Activated T-cell treated with anti-CD3 and anti-CD28 coated beads for 48 hours (primary cell): ENCODE measurements around the gene SPOCK2.
"Not testable (repeated sequence)": the region's sequence is repeated elsewhere in the genome, so short reads cannot be mapped to it uniquely, and the experiment has no call there.

Source experiments
- DNase-seq: peaks from one replicate; pipeline ENCODE4 v3.0.0-alpha.2; 2020; ENCODE audit warnings: low read depth

Gene SPOCK2

GRCh38 chr10:72053690-72054089 lies 34.7 kb downstream of the SPOCK2 start:
- DNase-seq = no peak

- DNase-seq = no peak
These were observed 37.5 kb downstream of the SPOCK2 start for GRCh38 chr10:72050873-72051272.

DNA sequence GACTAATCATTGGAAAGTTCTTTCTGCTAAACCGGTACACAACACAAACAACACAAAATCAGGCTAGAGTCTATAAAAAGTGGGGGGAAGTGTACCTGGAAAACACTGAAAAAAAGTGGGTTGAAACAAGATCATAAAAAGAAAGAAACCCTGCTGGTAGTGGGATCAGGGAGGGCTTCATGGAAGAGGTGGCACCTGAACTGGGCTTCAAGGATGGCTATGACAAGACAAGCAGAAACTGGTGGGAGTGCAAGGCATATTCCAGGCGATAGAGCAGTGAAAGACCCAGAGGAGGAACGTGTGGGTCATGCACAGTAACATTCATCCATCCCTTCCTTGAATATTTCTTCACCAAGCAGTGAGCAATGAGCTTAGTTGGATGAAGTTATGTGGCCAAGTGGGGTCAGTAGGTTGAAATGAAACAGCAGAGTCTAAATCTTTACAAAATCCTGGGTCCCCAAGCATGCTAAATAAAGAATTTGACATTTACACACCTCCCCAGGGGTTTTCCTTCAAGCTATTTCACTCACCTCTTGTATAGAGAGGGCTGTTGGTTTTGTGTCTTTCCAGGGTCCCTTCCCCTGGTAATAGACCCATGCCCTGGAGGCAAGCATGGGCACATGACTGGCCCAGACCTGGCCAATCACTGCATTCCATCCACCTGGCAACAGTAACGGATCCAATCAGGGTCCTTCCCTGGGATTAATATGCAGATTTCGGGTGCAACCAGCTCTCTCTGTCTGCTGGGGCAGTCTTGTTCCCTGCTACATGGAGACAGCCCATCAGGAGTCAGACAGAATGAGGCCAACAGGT lies 38.2 kb downstream of the SPOCK2 start:
- no peak for DNase-seq

DNA sequence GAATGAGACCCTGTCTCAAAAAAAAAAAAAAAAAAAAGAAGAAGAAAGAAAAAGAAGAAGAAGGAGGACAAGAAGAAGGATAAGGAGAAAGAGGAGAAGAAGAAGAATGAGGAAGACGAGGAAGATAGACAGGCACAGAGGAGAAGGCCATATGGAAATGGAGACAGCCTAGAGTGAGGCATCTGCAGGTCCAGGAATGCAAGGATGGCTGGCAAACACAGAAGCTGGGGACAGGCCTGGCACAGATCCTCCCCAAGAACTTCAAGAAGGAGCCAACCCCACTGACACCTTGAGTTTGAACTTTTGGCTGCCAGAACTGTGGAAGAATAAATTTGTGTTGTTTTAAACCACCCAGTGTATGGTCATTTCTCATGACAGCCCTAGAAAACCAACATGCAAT lies 38.9 kb downstream of the SPOCK2 start:
- no peak for DNase-seq

DNA sequence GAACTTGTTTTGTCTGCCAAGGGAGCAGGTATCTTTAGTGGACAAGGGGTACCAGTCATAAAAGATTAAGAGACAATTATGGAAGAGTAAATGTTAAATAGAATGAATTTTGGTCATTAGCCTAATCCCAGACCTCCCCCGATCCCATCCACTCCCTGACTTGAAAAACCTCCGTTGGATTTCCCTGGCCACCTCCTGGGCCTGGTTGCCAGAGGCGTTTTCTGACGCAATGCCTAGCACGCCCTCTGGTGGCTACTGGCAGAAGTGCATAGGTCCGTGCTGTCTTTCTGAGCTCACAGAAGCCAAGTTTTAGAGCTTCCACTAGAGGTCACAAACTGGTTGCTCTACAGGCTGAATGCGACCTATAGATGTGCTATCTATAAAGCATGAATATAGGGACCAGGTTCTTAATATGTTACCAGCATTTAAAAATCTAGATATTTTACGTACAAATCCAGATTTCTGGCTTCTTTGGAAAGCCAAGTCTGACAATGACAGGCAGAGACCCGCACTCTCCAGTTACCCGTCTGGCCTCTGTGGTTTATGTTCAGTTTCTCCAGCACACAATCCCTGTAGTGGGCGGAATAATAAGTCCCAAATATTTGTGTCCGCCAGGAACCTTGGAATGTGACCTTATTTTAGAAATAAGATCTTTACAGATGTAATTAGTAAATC lies 39.8 kb downstream of the SPOCK2 start:
- peak; percentile 80 for DNase-seq

GRCh38 chr10:72045586-72045985 lies 42.8 kb downstream of the SPOCK2 start:
- no peak for DNase-seq

- DNase-seq = no peak
These were observed 43.8 kb downstream of the SPOCK2 start for GRCh38 chr10:72044417-72045041.

DNA sequence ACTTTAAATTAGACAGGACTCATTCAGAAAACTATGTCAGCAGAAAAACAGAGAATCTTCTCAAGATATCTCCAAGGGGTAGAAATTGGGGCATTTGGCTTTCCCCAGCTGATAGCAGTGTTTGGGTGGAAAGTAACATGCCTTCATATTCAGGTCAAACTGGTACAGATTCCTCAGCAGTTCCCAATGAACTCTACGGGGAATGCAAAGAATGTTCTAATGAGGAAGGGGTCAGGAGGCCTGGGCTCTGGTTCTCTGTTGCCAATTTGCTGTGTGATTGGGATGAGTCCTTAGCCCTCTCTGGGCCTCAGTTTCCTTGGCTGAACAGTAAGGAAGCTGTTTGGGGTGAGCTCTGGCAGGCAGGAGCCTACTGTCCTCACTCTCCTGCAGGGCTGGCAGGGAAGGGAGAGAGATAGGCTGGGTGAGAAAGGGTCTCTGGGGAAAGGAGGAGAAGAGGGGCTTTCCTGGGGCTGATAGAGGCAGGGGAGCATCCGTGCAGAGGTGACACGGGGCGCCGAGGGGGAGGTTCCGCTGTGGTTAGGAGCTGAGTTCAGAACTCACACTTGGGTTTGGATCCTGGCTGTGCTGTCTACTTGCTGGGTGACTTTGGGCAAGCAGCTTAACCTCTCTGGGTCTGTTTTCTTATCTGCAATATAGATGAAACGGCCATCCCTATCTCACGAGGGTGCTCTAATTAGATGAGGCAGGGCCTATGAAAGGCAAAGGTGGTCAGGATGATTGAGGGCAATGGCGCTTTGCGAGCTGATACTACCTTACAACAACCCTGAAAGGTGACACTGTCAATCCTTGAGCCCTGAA lies 45.1 kb downstream of the SPOCK2 start:
- DNase-seq = no peak

DNA sequence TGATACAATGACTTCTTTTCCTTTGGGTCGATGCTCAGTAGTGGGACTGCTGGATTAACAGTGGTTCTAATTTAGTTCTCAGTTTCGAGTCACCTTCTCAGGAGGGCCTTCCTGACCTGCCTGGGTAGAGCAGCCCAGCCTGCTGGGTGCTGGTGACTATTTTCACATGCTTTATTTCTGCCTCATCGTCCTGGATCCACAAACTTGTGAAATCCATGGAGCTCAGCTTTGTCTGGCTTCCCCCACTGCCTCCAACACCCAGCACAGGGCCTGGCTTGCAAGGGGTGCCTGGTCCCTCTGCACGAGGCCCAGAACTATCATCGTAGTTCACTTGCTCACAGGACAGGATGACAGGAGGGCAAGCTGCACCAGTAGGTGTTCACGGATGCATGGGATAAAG lies 46.9 kb downstream of the SPOCK2 start:
- no peak for DNase-seq

- DNase-seq = no peak
These were observed 49.0 kb downstream of the SPOCK2 start for GRCh38 chr10:72039377-72039776.

DNA sequence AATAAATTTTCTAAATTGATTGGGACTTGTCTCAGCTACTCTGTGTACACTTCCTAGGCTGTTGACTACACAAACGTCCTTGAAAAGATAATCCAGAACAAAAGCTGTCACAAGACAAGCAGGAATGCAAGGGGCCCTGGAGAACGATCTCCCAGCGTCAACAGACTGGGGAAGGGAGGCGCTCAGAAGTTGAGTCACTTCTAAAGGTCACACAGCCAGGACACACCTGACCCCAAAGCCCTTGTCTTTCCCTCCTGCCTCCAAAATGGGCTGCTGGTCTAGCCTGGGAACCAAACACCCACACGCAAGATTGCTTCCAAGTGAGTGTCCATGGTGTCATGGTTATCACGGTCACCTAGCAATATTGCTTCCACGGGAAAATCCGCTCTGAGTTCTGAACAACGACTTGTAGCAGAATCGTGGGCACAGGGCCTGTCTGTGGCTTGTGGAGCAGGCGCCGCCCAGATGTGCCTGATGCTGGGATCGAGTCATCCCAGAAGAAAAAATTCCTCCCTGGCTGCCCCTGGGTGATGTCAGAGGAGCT lies 49.8 kb downstream of the SPOCK2 start:
- no peak for DNase-seq

GRCh38 chr10:72037811-72038210 lies 50.5 kb downstream of the SPOCK2 start:
- DNase-seq = no peak

- DNase-seq = no peak
These were observed 51.1 kb downstream of the SPOCK2 start for GRCh38 chr10:72037266-72037665.

- no peak for DNase-seq
These were observed 53.0 kb downstream of the SPOCK2 start for GRCh38 chr10:72035252-72035887.

DNA sequence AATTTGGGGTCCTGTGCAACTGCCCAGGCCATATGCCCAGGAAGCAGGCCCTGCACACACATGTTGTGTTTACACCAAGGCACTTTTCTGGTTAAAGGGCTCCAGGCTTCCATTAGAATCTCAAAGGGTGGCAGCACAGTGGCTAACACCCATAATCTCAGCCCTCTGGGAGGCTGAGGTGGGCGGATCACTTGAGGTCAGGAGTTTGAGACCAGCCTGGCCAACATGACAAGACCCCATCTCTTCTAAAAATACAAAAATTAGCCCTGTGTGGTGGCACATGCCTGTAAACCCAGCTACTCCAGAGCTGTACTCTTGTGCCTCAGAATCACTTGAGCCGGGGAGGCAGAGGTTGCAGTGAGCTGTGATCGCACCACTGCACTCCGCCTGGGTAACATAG lies 53.6 kb downstream of the SPOCK2 start:
- DNase-seq = no peak

DNA sequence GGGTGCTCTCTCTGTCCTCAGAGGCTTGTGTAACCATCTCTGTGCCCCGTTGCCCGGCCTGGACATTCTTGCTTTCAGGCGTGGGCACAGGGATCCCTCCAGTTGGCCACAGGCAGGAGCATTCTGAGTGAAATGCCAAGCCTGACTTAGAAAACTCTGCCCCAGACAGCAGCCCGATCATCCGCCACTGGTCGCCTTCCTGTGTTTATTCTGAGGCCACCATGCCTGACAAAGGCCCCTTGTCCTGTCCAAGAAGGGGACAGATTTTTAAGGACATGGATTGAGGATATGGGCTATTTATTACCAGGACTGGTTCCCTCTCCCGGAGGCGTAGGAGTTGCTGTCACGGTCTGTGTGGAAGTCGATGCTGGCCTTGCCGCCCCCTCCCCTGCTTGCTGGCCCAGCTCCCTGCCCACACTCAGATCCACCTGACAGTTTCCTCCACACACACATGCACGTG lies 54.3 kb downstream of the SPOCK2 start:
- DNase-seq = no peak

DNA sequence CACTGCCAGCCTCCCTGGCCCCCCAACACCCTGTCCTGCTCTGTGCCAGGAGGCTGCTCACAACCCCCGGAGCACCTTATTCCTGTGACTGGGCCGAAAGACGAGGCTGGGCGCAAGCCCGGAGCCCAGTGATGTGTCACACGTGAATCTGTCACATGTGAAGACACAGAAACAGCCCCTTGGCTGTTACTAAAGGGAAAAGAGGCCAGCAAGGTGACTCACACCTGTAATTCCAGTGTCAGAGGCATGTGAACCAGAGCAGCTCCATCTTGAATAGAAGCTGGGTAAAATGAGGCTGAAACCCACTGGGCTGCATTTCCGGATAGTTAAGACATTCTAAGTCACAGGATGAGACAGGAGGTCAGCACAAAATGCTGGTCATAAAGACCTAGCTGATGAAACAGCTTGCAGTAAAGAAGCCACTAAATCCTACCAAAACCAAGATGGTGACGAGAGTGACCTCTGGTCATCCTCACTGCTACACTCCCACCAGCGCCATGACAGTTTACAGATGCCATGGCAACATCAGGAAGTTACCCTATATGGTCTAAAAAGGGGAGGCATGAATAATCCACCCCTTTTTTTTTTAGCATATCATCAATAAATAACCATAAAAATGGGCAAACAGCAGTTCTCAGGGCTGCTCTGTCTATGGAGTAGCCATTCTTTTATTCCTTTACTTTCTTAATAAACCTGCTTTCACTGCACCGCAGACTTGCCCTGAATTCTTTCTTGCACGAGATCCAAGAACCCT lies 55.8 kb downstream of the SPOCK2 start:
- DNase-seq = not testable (repeated sequence)

- no peak for DNase-seq
These were observed 56.6 kb downstream of the SPOCK2 start for GRCh38 chr10:72031706-72032105.

- no peak for DNase-seq
These were observed 57.4 kb downstream of the SPOCK2 start for GRCh38 chr10:72030762-72031543.

DNA sequence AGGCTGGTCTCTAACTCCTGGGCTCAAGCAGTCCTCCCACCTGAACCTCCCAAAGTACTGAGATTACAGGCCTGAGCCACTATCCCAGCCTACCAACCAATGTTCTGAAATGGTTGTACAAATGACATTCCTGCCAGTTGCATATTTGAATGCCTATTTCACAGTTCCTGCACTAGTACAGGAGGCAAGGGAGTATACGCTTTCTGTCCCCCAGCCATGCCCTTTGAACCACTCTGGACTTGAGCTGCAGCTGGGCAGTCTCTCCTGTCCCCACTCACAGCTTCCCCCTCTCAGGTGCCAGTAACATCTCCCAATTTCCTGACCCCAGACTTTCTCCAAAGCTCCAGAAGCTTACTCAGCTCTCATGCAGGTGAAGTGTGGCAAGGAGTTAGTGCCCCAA lies 58.9 kb downstream of the SPOCK2 start:
- DNase-seq = no peak
